IMR-90 (cell line): ENCODE data around the gene MLNR. TPM values are rescaled to one million over a fixed set of nuclear protein-coding genes. Genes with fewer than 3 reads are reported as not detected.

Experiments
- ATAC-seq: fragments of 200-7000 bp; cut with Tn5 transposase; 2 replicates; pipeline ENCODE4 v1.9.1; 2020; ENCODE audit warnings: low read depth, mild to moderate bottlenecking, moderate library complexity
- BruUV-seq: library from RNA; stranded (reverse); fragments of 400-500 nt; replicated peaks from 2 replicates; lab custom pipeline; 2021; lab: Mats Ljungman, UMichigan
- CTCF ChIA-PET: fragments of 300-600 bp; formaldehyde crosslinking; extraction: SDS; loops from one replicate; lab custom pipeline; 2021; ENCODE audit warnings: antibody characterized with exemption; lab: Yijun Ruan, JAX
- POLR2A ChIA-PET: fragments of 300-600 bp; sonication (Branson Sonifier 250); formaldehyde crosslinking; loops from one replicate; lab custom pipeline; 2022; ENCODE audit warnings: antibody characterized with exemption; ENCODE audit not compliant: unreplicated experiment; lab: Charles Lee
- DNase-seq: peaks from one replicate; pipeline ENCODE4 v3.0.0; 2013
- H2AFZ ChIP-seq: replicated peaks from 2 replicates; pipeline ENCODE3; 2013; ENCODE audit warnings: low read length, mild to moderate bottlenecking; ENCODE audit not compliant: poor library complexity
- H2AK5ac ChIP-seq: 2 replicates; pipeline ENCODE4 v1.6.1; 2013; ENCODE audit warnings: low read depth, low read length, inconsistent platforms
- H2AK9ac ChIP-seq: replicated peaks from 2 replicates; pipeline ENCODE3; 2013; ENCODE audit warnings: mild to moderate bottlenecking, low read depth, low read length, moderate library complexity; ENCODE audit not compliant: poor library complexity
- H2BK120ac ChIP-seq: 2 replicates; pipeline ENCODE4 v1.6.1; 2013; ENCODE audit warnings: low read depth, low read length, inconsistent platforms
- H2BK15ac ChIP-seq: 3 replicates; pipeline ENCODE4 v1.6.1; 2013; ENCODE audit warnings: low read depth, low read length, inconsistent platforms
- H2BK20ac ChIP-seq: 2 replicates; pipeline ENCODE4 v1.6.1; 2013; ENCODE audit warnings: low read depth, mild to moderate bottlenecking, inconsistent platforms, low read length, moderate library complexity
- H2BK5ac ChIP-seq: 2 replicates; pipeline ENCODE4 v1.6.1; 2013; ENCODE audit warnings: mild to moderate bottlenecking, low read depth, low read length, inconsistent platforms; ENCODE audit not compliant: poor library complexity, severe bottlenecking
- H3K14ac ChIP-seq: replicated peaks from 2 replicates; pipeline ENCODE4 v1.6.1; 2013; ENCODE audit warnings: low read depth, low read length, inconsistent platforms
- H3K18ac ChIP-seq: 2 replicates; pipeline ENCODE4 v1.6.1; 2013; ENCODE audit warnings: low read depth, low read length, control low read depth
- H3K23ac ChIP-seq: 2 replicates; pipeline ENCODE4 v1.6.1; 2013; ENCODE audit warnings: low read depth, low read length, inconsistent platforms
- H3K27ac ChIP-seq: 2 replicates; pipeline ENCODE4 v1.5.1; 2013; ENCODE audit warnings: mild to moderate bottlenecking, control low read depth, low read length; ENCODE audit not compliant: insufficient read depth
- H3K27me3 ChIP-seq: 2 replicates; pipeline ENCODE4 v1.6.1; 2013; ENCODE audit warnings: low read length; ENCODE audit not compliant: control insufficient read depth, insufficient read depth
- H3K36me3 ChIP-seq: 2 replicates; pipeline ENCODE4 v1.6.1; 2013; ENCODE audit warnings: low read length, mixed read lengths; ENCODE audit not compliant: control insufficient read depth, insufficient read depth
- H3K4ac ChIP-seq: 2 replicates; pipeline ENCODE4 v1.6.1; 2013; ENCODE audit warnings: low read depth, low read length, inconsistent platforms
- H3K4me1 ChIP-seq: 2 replicates; pipeline ENCODE4 v1.6.1; 2013; ENCODE audit warnings: low read length, mixed read lengths; ENCODE audit not compliant: control insufficient read depth, insufficient read depth
- H3K4me2 ChIP-seq: 2 replicates; pipeline ENCODE4 v1.6.1; 2013; ENCODE audit warnings: low read depth, mild to moderate bottlenecking, control low read depth, low read length, moderate library complexity
- H3K4me3 ChIP-seq: 2 replicates; pipeline ENCODE4 v1.5.1; 2013; ENCODE audit warnings: low read depth, mild to moderate bottlenecking, control low read depth, low read length, moderate library complexity; ENCODE audit not compliant: insufficient read depth
- H3K56ac ChIP-seq: 2 replicates; pipeline ENCODE4 v1.6.1; 2013; ENCODE audit warnings: low read length, inconsistent platforms; ENCODE audit not compliant: insufficient read depth; ENCODE audit errors: extremely low read depth
- H3K79me1 ChIP-seq, 2 experiments: 2 replicates each; pipeline ENCODE4 v1.6.1; 2013; ENCODE audit warnings: low read length in 2 of 2, inconsistent platforms in 1 of 2, low read depth in 1 of 2
- H3K9ac ChIP-seq: 2 replicates; pipeline ENCODE4 v1.6.1; 2013; ENCODE audit warnings: low read depth, low read length, control low read depth
- H3K9me1 ChIP-seq: 2 replicates; pipeline ENCODE4 v1.6.1; 2013; ENCODE audit warnings: low read length, inconsistent platforms; ENCODE audit not compliant: insufficient read depth
- H3K9me3 ChIP-seq: 2 replicates; pipeline ENCODE4 v1.6.1; 2013; ENCODE audit warnings: low read length; ENCODE audit not compliant: control insufficient read depth, insufficient read depth
- H4K20me1 ChIP-seq: 2 replicates; pipeline ENCODE4 v1.6.1; 2013; ENCODE audit warnings: low read length, inconsistent platforms; ENCODE audit not compliant: insufficient read depth
- H4K5ac ChIP-seq: 2 replicates; pipeline ENCODE4 v1.6.1; 2013; ENCODE audit warnings: mild to moderate bottlenecking, low read depth, low read length, control low read depth
- H4K8ac ChIP-seq, 2 experiments: 2 replicates each; pipeline ENCODE4 v1.6.1; 2013; ENCODE audit warnings: low read depth in 2 of 2, low read length in 2 of 2, control low read depth in 1 of 2, inconsistent platforms in 1 of 2
- H4K91ac ChIP-seq: 2 replicates; pipeline ENCODE4 v1.6.1; 2013; ENCODE audit warnings: low read depth, low read length, inconsistent platforms; ENCODE audit not compliant: insufficient read depth
- CEBPB ChIP-seq: IDR thresholded peaks from 2 replicates; pipeline ENCODE4 v1.6.1; 2012; ENCODE audit warnings: low read depth, low read length, improper control_type of control experiment
- CHD1 ChIP-seq: IDR thresholded peaks from 2 replicates; pipeline ENCODE4 v1.6.1; 2012; ENCODE audit warnings: low read depth, low read length, improper control_type of control experiment
- SMC3 ChIP-seq: fragments of 150-350 bp; IDR thresholded peaks from 2 replicates; pipeline ENCODE4 v1.6.1; 2016; ENCODE audit warnings: low read depth, mild to moderate bottlenecking, antibody characterized with exemption, low read length, moderate library complexity
- WGBS, 2 experiments: methylation state at CpG; one replicate each; pipeline versions ENCODE4 v1.1.5 to v1.1.7; 2013; ENCODE audit warnings: missing lambda C conversion rate in 2 of 2; ENCODE audit not compliant: insufficient read length in 1 of 2; ENCODE audit errors: extremely low coverage in 2 of 2; 5-methylcytosine and 5-hydroxymethylcytosine counted together
- dilution Hi-C: fragments of 300-500 bp; cut with HindIII; formaldehyde crosslinking; loops from one replicate; pipeline ENCODE4 v1.14.3; 2018; ENCODE audit warnings: low sequenced_read_pairs; ENCODE audit not compliant: unreplicated experiment
- in situ Hi-C: fragments of 300-500 bp; cut with MboI; formaldehyde crosslinking; loops from 3 replicates; pipeline ENCODE4 v1.14.3; 2019; ENCODE audit warnings: low sequenced_read_pairs, inconsistent platforms, mixed read lengths
- intact Hi-C: fragments of 100-400 bp; cut with micrococcal nuclease; formaldehyde crosslinking; loops from 2 replicates; pipeline ENCODE4 v1.10.0; 2022
- polyA plus RNA-seq, 3 experiments: library from polyadenylated mRNA; depleted of rRNA; stranded (reverse); fragments of >200 nt; gene quantifications; 2 replicates each; pipeline ENCODE4 v1.2.3, GENCODE V29; 2012; ENCODE audit warnings: low replicate concordance in 1 of 3
- total RNA-seq: library from RNA; depleted of rRNA; stranded (reverse); fragments of >200 nt; gene quantifications from 2 replicates; pipeline ENCODE4 v1.2.3, GENCODE V29; 2012

The MLNR gene
- total and polyA plus RNA-seq, 2 of the 4 experiments (the other 2 are of a cell fraction), result not detected

DNA sequence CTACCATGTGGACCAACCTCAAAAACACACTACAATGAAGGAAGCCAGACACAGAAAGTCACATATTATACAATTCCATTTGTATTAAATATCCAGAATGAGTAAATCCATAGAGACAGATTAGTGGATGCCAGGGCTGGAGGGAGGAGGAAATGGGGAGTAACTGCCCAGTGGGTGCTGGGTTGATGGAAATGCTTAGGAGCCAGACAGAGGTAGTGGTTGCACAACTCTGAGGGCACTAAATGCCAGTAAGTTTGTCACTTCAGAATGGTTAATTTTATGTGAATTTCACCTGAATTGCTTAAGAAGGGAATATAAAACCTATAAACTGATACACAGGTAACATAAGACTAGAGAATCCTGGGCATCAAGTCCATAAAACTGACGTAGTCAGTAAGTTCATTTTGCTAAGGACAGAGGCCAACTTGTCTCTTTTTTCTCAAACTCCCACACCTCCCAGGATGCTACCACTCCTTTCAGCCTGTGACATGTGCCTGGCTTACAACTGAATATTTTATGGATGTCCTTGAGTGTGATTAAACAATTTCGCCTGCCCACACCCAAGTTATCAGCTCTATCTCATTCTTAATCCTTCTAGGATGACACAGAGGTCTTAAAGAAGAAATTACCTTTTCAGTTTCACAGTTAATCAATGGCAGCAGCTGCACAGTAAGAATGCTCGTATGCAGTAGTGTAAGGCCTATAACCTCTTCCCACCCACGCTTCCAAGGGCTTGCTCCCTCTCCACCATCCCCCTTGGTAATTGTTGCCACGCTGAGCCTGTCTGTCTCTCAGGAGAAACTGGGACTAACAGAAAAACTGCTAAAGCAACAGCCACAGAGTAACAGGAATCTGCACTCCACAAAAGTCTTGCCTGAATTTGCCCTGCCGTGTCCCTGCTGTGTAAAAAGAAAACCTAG is 5.9 kb upstream of the MLNR start:
- DNase-seq (no peak), ATAC-seq (peak; percentile 21; the same call in 1 of the 2 replicates)
- H2BK5ac ChIP-seq, result no peak overlapping the region
- intact Hi-C loops, result no loop called here
- H4K91ac ChIP-seq, result no peak overlapping the region
- H3K56ac ChIP-seq, result no peak overlapping the region
- H2BK120ac ChIP-seq, result no peak overlapping the region
- H3K79me1 ChIP-seq, result no peaks in the 10 kb centered on the region
- H3K4me3 ChIP-seq, result no peak overlapping the region
- H3K27ac ChIP-seq, result no peak overlapping the region
- H4K8ac ChIP-seq, result no peak overlapping the region
- 0 out of 2 replicates have a peak, but pooled peaks cover 3% of the 10 kb centered on the region for H4K20me1 ChIP-seq
- H3K4me2 ChIP-seq, result no peak overlapping the region
- no peak overlapping the region for H3K14ac ChIP-seq
- H3K23ac ChIP-seq, result no peak overlapping the region
- 53% methylated on average over 2 of the region's 6 CpGs; no CpG with 5 or more reads in 1 of the 2 experiments for WGBS, 2 experiments
- no peak overlapping the region for H3K9ac ChIP-seq
- ChIA-PET CTCF (interaction anchor here (1.4 kb wide), 1 partner anchor 66 kb away, joined by 3 read pairs; no protein-coding TSS in a partner anchor), POLR2A (no interaction called here)
- dilution Hi-C loops, result no loop called here
- TF ChIP-seq CEBPB, result peak; percentile 39; the same call in 1 of the 2 replicates
- no peak for TF ChIP-seq SMC3
- no peak for TF ChIP-seq CHD1
- H2BK15ac ChIP-seq, result no peak overlapping the region
- H3K9me3 ChIP-seq, result no peaks in the 10 kb centered on the region; the same call in 1 of the 2 replicates
- H3K9me1 ChIP-seq, result no peaks in the 10 kb centered on the region
- no peak overlapping the region for H2AK5ac ChIP-seq
- H3K4me1 ChIP-seq, result no peaks in the 10 kb centered on the region
- no peak overlapping the region for H2AK9ac ChIP-seq
- H3K27me3 ChIP-seq, result peaks cover 23% of the 10 kb centered on the region
- H2BK20ac ChIP-seq, result no peak overlapping the region
- no peak overlapping the region for H3K4ac ChIP-seq
- no peak overlapping the region for H4K5ac ChIP-seq
- in situ Hi-C loops, result no loop called here
- no TSS peak for BruUV-seq
- H3K36me3 ChIP-seq, result peaks cover 15% of the 10 kb centered on the region
- peak overlapping the region; percentile 41 for H2AFZ ChIP-seq
- H3K18ac ChIP-seq, result no peak overlapping the region
